Chondrocyte (in vitro differentiated cells): ENCODE results near the gene GPR108. TPM values are rescaled to one million over a fixed set of nuclear protein-coding genes. Genes with fewer than 3 reads are reported as not detected.
A peak's percentile ranks its signal among the peaks of the same experiment; 100 is the strongest.
"Not testable (repeated sequence)": the region's sequence is repeated elsewhere in the genome, so short reads cannot be mapped to it uniquely, and the experiment has no call there.

Experiments
- DNase-seq: peaks from one replicate; pipeline ENCODE4 v3.0.0; 2021; ENCODE audit warnings: mixed read lengths, low spot score
- H3K27ac Mint-ChIP-seq: one replicate; pipeline ENCODE4 v1.8.0; 2021; ENCODE audit warnings: mild to moderate bottlenecking, moderate library complexity, mixed read lengths; ENCODE audit not compliant: unreplicated experiment
- H3K27me3 Mint-ChIP-seq: 2 replicates; pipeline ENCODE4 v1.8.0; 2021; ENCODE audit warnings: low read depth, mixed read lengths
- H3K36me3 Mint-ChIP-seq: 2 replicates; pipeline ENCODE4 v1.8.0; 2021; ENCODE audit warnings: low read depth, mixed read lengths
- H3K4me1 Mint-ChIP-seq: 2 replicates; pipeline ENCODE4 v1.8.0; 2021; ENCODE audit warnings: low read depth, mild to moderate bottlenecking, mixed read lengths
- H3K4me3 Mint-ChIP-seq: one replicate; pipeline ENCODE4 v1.8.0; 2021; ENCODE audit warnings: mild to moderate bottlenecking, moderate library complexity, mixed read lengths; ENCODE audit not compliant: unreplicated experiment
- H3K9me3 Mint-ChIP-seq: 2 replicates; pipeline ENCODE4 v1.8.0; 2021; ENCODE audit warnings: low read depth, mixed read lengths
- total RNA-seq: library from RNA; stranded (reverse); gene quantifications from 3 replicates; pipeline ENCODE4 v1.2.1, GENCODE V29; 2021
- TF ChIP-seq, protein P1 (sequence below): fragments of 200-600 bp; sonication (generic); IDR thresholded peaks from 2 replicates; pipeline ENCODE4 v1.5.0; 2021; ENCODE audit warnings: antibody characterized with exemption, mild to moderate bottlenecking, moderate library complexity

The GPR108 gene
- total RNA-seq, 1 donor from 2014 or later = 39.8 TPM

DNA sequence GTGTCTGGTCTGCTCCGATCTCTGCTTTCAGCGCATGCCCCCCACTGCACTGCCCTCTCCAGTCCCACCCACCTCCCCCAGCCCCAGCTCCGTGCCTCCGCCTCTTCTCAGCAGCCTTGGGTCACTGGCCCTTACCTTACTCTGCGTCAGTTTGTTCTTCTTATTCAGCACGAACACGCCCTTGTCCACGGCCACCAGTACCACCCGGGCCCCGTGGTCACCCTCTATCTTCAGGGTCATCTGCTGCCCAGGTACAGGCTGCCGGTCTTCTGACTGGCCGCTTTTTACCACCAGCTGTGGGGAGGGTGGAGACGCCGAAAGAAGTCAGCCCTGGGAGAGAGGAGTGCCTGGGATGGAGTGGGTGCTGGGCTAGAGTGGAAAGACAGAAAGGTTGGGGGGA lies 27.8 kb downstream of the GPR108 start:
- H3K4me1 Mint-ChIP-seq = no peaks in the 10 kb centered on the region
- no peak overlapping the region for H3K4me3 Mint-ChIP-seq
- no peak for DNase-seq
- no peaks in the 10 kb centered on the region for H3K9me3 Mint-ChIP-seq
- TF ChIP-seq, protein P1, sequence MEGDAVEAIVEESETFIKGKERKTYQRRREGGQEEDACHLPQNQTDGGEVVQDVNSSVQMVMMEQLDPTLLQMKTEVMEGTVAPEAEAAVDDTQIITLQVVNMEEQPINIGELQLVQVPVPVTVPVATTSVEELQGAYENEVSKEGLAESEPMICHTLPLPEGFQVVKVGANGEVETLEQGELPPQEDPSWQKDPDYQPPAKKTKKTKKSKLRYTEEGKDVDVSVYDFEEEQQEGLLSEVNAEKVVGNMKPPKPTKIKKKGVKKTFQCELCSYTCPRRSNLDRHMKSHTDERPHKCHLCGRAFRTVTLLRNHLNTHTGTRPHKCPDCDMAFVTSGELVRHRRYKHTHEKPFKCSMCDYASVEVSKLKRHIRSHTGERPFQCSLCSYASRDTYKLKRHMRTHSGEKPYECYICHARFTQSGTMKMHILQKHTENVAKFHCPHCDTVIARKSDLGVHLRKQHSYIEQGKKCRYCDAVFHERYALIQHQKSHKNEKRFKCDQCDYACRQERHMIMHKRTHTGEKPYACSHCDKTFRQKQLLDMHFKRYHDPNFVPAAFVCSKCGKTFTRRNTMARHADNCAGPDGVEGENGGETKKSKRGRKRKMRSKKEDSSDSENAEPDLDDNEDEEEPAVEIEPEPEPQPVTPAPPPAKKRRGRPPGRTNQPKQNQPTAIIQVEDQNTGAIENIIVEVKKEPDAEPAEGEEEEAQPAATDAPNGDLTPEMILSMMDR = no peak
- H3K36me3 Mint-ChIP-seq = no peaks in the 10 kb centered on the region
- peaks cover 35% of the 10 kb centered on the region for H3K27me3 Mint-ChIP-seq
- H3K27ac Mint-ChIP-seq = no peak overlapping the region

DNA sequence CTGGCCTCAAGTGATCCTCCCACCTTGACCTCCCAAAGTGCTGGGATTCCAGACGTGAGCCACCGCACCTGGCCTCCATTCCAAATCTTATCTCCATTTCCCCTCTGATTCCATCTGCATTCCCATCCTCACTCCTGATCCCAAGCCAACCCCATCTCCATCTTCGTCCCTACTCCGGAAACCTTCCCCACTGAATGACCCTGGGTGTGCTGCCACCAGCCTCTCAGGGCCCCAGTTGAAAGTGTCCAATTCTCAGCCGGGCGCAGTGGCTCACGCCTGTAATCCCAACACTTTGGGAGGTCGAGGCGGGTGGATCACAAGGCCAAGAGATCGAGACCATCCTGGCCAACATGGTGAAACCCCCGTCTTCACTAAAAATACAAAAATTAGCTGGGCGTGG lies 28.5 kb downstream of the GPR108 start:
- not testable (repeated sequence) for H3K4me1 Mint-ChIP-seq, H3K4me3 Mint-ChIP-seq, DNase-seq, H3K27ac Mint-ChIP-seq, H3K9me3 Mint-ChIP-seq, H3K36me3 Mint-ChIP-seq
- peaks cover 35% of the 10 kb centered on the region for H3K27me3 Mint-ChIP-seq

DNA sequence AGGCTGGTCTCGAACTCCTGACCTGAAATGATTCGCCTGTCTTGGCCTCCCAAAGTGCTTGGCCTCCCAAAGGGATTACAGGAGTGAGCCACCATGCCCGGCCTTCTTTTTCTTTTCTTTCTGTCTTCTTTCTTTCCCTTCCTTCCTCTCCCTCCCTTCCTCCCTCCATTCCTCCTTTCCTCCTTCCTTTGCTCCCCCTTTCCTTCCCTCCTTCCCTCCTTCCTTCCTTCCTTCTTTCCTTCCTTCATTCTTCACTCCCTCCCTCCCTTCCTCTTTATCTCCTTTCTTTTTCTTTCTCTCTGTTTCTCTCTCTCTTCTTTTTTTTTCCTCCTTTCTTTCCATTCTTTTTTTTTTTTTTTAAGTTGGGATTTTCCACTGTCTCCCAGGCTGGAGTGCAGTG lies 29.0 kb downstream of the GPR108 start:
- TF ChIP-seq, protein P1 = no peak
- Mint-ChIP-seq H3K27me3 (peaks cover 35% of the 10 kb centered on the region), H3K4me3 (no peak overlapping the region), H3K9me3 (no peaks in the 10 kb centered on the region), H3K36me3 (no peaks in the 10 kb centered on the region), H3K4me1 (no peaks in the 10 kb centered on the region), H3K27ac (no peak overlapping the region)
- DNase-seq = no peak

- no peak overlapping the region for H3K4me3 Mint-ChIP-seq
Observed at GRCh38 chr19:6707658-6708018, 29.7 kb downstream of the GPR108 start.

DNA sequence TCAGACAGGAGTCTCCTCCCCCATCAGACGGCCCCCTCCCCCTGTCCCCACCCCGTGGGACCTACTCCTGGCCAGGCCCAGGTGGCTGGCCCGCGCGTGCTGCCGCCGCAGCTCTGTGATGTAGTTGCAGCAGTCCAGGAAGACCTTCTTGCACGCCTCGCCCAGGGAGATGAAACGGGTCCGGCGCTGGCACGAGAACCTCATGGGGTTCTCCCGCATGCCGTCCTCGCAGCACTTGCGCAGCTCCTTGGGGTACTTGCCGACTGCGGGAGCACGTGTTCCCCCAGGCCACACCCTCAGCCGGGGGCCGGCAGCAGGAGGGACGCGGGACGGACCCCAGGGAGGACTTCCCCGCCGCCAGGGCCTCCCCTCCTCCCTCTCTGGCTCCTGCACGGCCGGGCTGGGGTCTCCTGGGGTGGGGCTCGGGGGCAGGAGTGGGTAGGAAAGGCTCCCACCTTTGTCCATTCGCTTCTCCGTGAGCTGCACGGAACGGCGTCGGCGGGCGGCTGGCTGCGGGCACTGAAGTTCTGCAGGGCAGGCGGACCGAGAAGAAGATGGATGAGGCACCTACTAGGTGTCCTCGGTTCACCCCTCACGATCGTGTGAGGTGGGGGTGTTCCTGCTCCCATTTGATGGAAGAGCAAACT lies 30.2 kb downstream of the GPR108 start:
- Mint-ChIP-seq H3K4me3 (no peak overlapping the region), H3K36me3 (no peaks in the 10 kb centered on the region), H3K27ac (no peak overlapping the region), H3K4me1 (no peaks in the 10 kb centered on the region), H3K27me3 (peaks cover 42% of the 10 kb centered on the region), H3K9me3 (no peaks in the 10 kb centered on the region)
- peak; percentile 90 for DNase-seq
- TF ChIP-seq, protein P1 = no peak

More at GRCh38 chr19:6707658-6708018, 29.7 kb downstream of the GPR108 start:
- Mint-ChIP-seq H3K9me3 (no peaks in the 10 kb centered on the region), H3K27ac (no peak overlapping the region), H3K36me3 (no peaks in the 10 kb centered on the region), H3K4me1 (no peaks in the 10 kb centered on the region), H3K27me3 (peaks cover 42% of the 10 kb centered on the region)
- DNase-seq = peak; percentile 84
- TF ChIP-seq, protein P1 = no peak

- no peaks in the 10 kb centered on the region for H3K4me1 Mint-ChIP-seq
- peaks cover 45% of the 10 kb centered on the region for H3K27me3 Mint-ChIP-seq
- H3K27ac Mint-ChIP-seq = no peak overlapping the region
- H3K9me3 Mint-ChIP-seq = no peaks in the 10 kb centered on the region
- DNase-seq = no peak
- TF ChIP-seq, protein P1 = no peak
- no peak overlapping the region for H3K4me3 Mint-ChIP-seq
- no peaks in the 10 kb centered on the region for H3K36me3 Mint-ChIP-seq
Observed at GRCh38 chr19:6706633-6706958, 30.8 kb downstream of the GPR108 start.
